H1 (cell line): ENCODE data around the gene SMIM28. TPM values are rescaled to one million over a fixed set of nuclear protein-coding genes. Genes with fewer than 3 reads are reported as not detected.

Source experiments
- CTCF ChIA-PET: fragments of 300-600 bp; sonication (Branson Sonifier 250); formaldehyde crosslinking; loops from one replicate; lab custom pipeline; 2021; ENCODE audit not compliant: partially characterized antibody; lab: Charles Lee
- POLR2A ChIA-PET: fragments of 300-600 bp; sonication (Branson Sonifier 250); formaldehyde crosslinking; loops from one replicate; lab custom pipeline; 2021; ENCODE audit warnings: inconsistent platforms; ENCODE audit not compliant: partially characterized antibody; lab: Charles Lee
- DNase-seq, 2 experiments: peaks; one replicate each; pipeline versions ENCODE4 v3.0.0 to v3.0.0-alpha.2; 2010 to 2022; ENCODE audit warnings: low spot score in 2 of 2, low read depth in 1 of 2, mixed read lengths in 1 of 2
- FAIRE-seq: peaks from 2 replicates; lab custom pipeline; 2011; peaks lifted over from hg19 to GRCh38; lab: Jason Lieb, UNC
- H2AFZ ChIP-seq: 2 replicates; pipeline ENCODE4 v1.8.1; 2012; ENCODE audit warnings: low read length, inconsistent platforms
- H2AK5ac ChIP-seq: 2 replicates; pipeline ENCODE4 v1.6.1; 2013; ENCODE audit warnings: low read depth, low read length
- H2BK120ac ChIP-seq: replicated peaks from 2 replicates; pipeline ENCODE3; 2013; ENCODE audit warnings: low read depth, low read length, inconsistent platforms
- H2BK12ac ChIP-seq: 2 replicates; pipeline ENCODE4 v1.6.1; 2013; ENCODE audit warnings: low read depth, low read length
- H2BK15ac ChIP-seq: 2 replicates; pipeline ENCODE4 v1.6.1; 2013; ENCODE audit warnings: low read length
- H2BK20ac ChIP-seq: 2 replicates; pipeline ENCODE4 v1.6.1; 2013; ENCODE audit warnings: low read length
- H2BK5ac ChIP-seq: 2 replicates; pipeline ENCODE4 v1.6.1; 2013; ENCODE audit warnings: low read depth, low read length
- H3K14ac ChIP-seq: 2 replicates; pipeline ENCODE4 v1.6.1; 2013; ENCODE audit warnings: inconsistent platforms; ENCODE audit not compliant: insufficient read length
- H3K18ac ChIP-seq: 2 replicates; pipeline ENCODE4 v1.6.1; 2013; ENCODE audit warnings: low read length; ENCODE audit errors: extremely low read depth
- H3K23ac ChIP-seq: 2 replicates; pipeline ENCODE4 v1.6.1; 2013; ENCODE audit warnings: inconsistent platforms; ENCODE audit not compliant: insufficient read length
- H3K23me2 ChIP-seq: 2 replicates; pipeline ENCODE4 v1.6.1; 2013; ENCODE audit warnings: low read depth, low read length
- H3K27ac ChIP-seq: 2 replicates; pipeline ENCODE4 v1.6.1; 2011; ENCODE audit warnings: low read depth, low read length, inconsistent platforms
- H3K27me3 ChIP-seq, 4 experiments: replicated peaks in 1 of 4; 1 replicate in 1 of 4; 2 replicates in 3 of 4; pipeline versions ENCODE4 v1.6.1 to v1.8.1; 2011 to 2013; ENCODE audit warnings: low read length in 3 of 4, mild to moderate bottlenecking in 3 of 4, inconsistent platforms in 2 of 4, mixed read lengths in 2 of 4, moderate library complexity in 1 of 4; ENCODE audit not compliant: control insufficient read depth in 3 of 4, insufficient read depth in 3 of 4; ENCODE audit errors: extremely low read depth in 1 of 4
- H3K36me3 ChIP-seq, 4 experiments: 2 replicates each; pipeline versions ENCODE4 v1.6.1 to v1.8.1; 2011 to 2013; ENCODE audit warnings: mild to moderate bottlenecking in 4 of 4, low read length in 3 of 4, moderate library complexity in 2 of 4, control low read depth in 1 of 4, inconsistent platforms in 1 of 4; ENCODE audit not compliant: insufficient read depth in 4 of 4, control insufficient read depth in 2 of 4
- H3K4ac ChIP-seq: replicated peaks from 2 replicates; pipeline ENCODE3; 2013; ENCODE audit warnings: low read length, low read depth, mixed read lengths, inconsistent platforms; ENCODE audit not compliant: insufficient read length
- H3K4me1 ChIP-seq, 4 experiments: replicated peaks in 1 of 4; 1 replicate in 1 of 4; 2 replicates in 3 of 4; pipeline versions ENCODE4 v1.6.1 to v1.8.1; 2011 to 2013; ENCODE audit warnings: low read length in 3 of 4, inconsistent platforms in 2 of 4, mixed read lengths in 1 of 4; ENCODE audit not compliant: insufficient read depth in 4 of 4, control insufficient read depth in 3 of 4
- H3K4me2 ChIP-seq, 2 experiments: 2 replicates each; pipeline versions ENCODE4 v1.6.1 to v1.8.1; 2011 to 2013; ENCODE audit warnings: low read depth in 2 of 2, low read length in 2 of 2, control low read depth in 1 of 2, inconsistent platforms in 1 of 2, mild to moderate bottlenecking in 1 of 2; ENCODE audit not compliant: insufficient read depth in 1 of 2
- H3K4me3 ChIP-seq, 4 experiments: fragments of 200-600, 300-600 bp in 1 of 4; sonication (generic), shearing (Covaris generic), sonication (Bioruptor Twin) in 1 of 4; 2 replicates each; pipeline versions ENCODE4 v1.5.1 to v1.8.1; 2011 to 2016; ENCODE audit warnings: low read length in 4 of 4, low read depth in 3 of 4, control low read depth in 2 of 4, inconsistent platforms in 2 of 4, mild to moderate bottlenecking in 2 of 4, mixed read lengths in 1 of 4, moderate library complexity in 1 of 4; ENCODE audit not compliant: insufficient read depth in 2 of 4; ENCODE audit errors: extremely low read depth in 1 of 4
- H3K56ac ChIP-seq: replicated peaks from 2 replicates; pipeline ENCODE3; 2013; ENCODE audit warnings: low read depth, mild to moderate bottlenecking, mixed read lengths, low read length, inconsistent platforms; ENCODE audit not compliant: insufficient read length
- H3K79me1 ChIP-seq: 2 replicates; pipeline ENCODE4 v1.6.1; 2013; ENCODE audit warnings: low read depth, low read length, control low read depth
- H3K79me2 ChIP-seq, 2 experiments: 2 replicates each; pipeline versions ENCODE4 v1.6.1 to v1.8.1; 2012 to 2013; ENCODE audit warnings: low read length in 2 of 2, mild to moderate bottlenecking in 2 of 2, inconsistent platforms in 1 of 2; ENCODE audit not compliant: insufficient read depth in 2 of 2, control insufficient read depth in 1 of 2
- H3K9ac ChIP-seq, 4 experiments: replicated peaks in 1 of 4; 1 replicate in 1 of 4; 2 replicates in 3 of 4; pipeline versions ENCODE4 v1.6.1 to v1.8.1; 2011 to 2013; ENCODE audit warnings: low read depth in 3 of 4, low read length in 3 of 4, control low read depth in 2 of 4, mild to moderate bottlenecking in 2 of 4, moderate library complexity in 2 of 4, inconsistent platforms in 1 of 4; ENCODE audit errors: extremely low read depth in 1 of 4
- H3K9me3 ChIP-seq, 2 experiments: 2 replicates each; pipeline versions ENCODE4 v1.6.1 to v1.8.1; 2012 to 2013; ENCODE audit warnings: mild to moderate bottlenecking in 2 of 2, moderate library complexity in 2 of 2, control low read depth in 1 of 2, inconsistent platforms in 1 of 2, low read depth in 1 of 2, low read length in 1 of 2, mixed read lengths in 1 of 2; ENCODE audit not compliant: insufficient read depth in 2 of 2
- H4K20me1 ChIP-seq, 2 experiments: replicated peaks in 1 of 2; 2 replicates each; pipeline versions ENCODE3 to v1.8.1; 2011 to 2013; ENCODE audit warnings: inconsistent platforms in 2 of 2, low read length in 2 of 2, mild to moderate bottlenecking in 1 of 2; ENCODE audit not compliant: insufficient read depth in 2 of 2, control insufficient read depth in 1 of 2
- H4K5ac ChIP-seq: 2 replicates; pipeline ENCODE4 v1.6.1; 2013; ENCODE audit warnings: low read length, low read depth, mixed read lengths, inconsistent platforms; ENCODE audit not compliant: insufficient read length
- H4K8ac ChIP-seq: 2 replicates; pipeline ENCODE4 v1.8.0; 2013; ENCODE audit warnings: mild to moderate bottlenecking, moderate library complexity, low read length, inconsistent platforms; ENCODE audit not compliant: insufficient read depth; ENCODE audit errors: extremely low read depth
- H4K91ac ChIP-seq: replicated peaks from 2 replicates; pipeline ENCODE3; 2013; ENCODE audit warnings: low read length, mixed read lengths, inconsistent platforms; ENCODE audit not compliant: insufficient read length
- BACH1 ChIP-seq: IDR thresholded peaks from 2 replicates; pipeline ENCODE4 v1.6.1; 2012; ENCODE audit warnings: low read length, improper control_type of control experiment
- CHD2 ChIP-seq: IDR thresholded peaks from 2 replicates; pipeline ENCODE4 v1.6.1; 2012; ENCODE audit warnings: low read length, improper control_type of control experiment
- CREB1 ChIP-seq: IDR thresholded peaks from 2 replicates; pipeline ENCODE4 v1.6.1; 2012; ENCODE audit warnings: inconsistent platforms
- FOSL1 ChIP-seq: IDR thresholded peaks from 2 replicates; pipeline ENCODE4 v1.6.1; 2011; ENCODE audit warnings: mild to moderate bottlenecking, low read depth, low read length, moderate library complexity; ENCODE audit not compliant: insufficient read depth
- JUN ChIP-seq: IDR thresholded peaks from 2 replicates; pipeline ENCODE4 v1.6.1; 2011; ENCODE audit warnings: low read depth, mild to moderate bottlenecking, improper control_type of control experiment, low read length
- MAFK ChIP-seq: IDR thresholded peaks from 2 replicates; pipeline ENCODE4 v1.6.1; 2012; ENCODE audit warnings: low read depth, mild to moderate bottlenecking, improper control_type of control experiment, low read length
- PHF8 ChIP-seq: fragments of 200-600 bp; sonication (generic); conservative IDR thresholded peaks from 2 replicates; pipeline ENCODE4 v1.7.1; 2012; ENCODE audit warnings: low read depth, mild to moderate bottlenecking, inconsistent platforms, low read length, moderate library complexity
- RFX5 ChIP-seq: IDR thresholded peaks from 2 replicates; pipeline ENCODE4 v1.6.1; 2011; ENCODE audit warnings: low read depth, low read length, improper control_type of control experiment, borderline replicate concordance
- WGBS, 2 experiments: shearing (Covaris generic) in 1 of 2; methylation state at CpG; one replicate each; pipeline versions ENCODE4 v1.1.6 to v1.1.7; 2013 to 2015; ENCODE audit warnings: low lambda C conversion rate in 2 of 2, mixed read lengths in 2 of 2, inconsistent platforms in 1 of 2, low coverage in 1 of 2, missing lambda C conversion rate in 1 of 2; ENCODE audit not compliant: insufficient replicate concordance in 2 of 2, insufficient coverage in 1 of 2, insufficient read length in 1 of 2; ENCODE audit errors: extremely low coverage in 1 of 2, missing lambda C conversion rate in 1 of 2; 5-methylcytosine and 5-hydroxymethylcytosine counted together
- polyA plus RNA-seq, 7 experiments: library from polyadenylated mRNA; depleted of rRNA in 3 of 7; stranded (reverse) in 5 of 7; unstranded in 2 of 7; fragments of >200 nt in 5 of 7; fragments of 200-250 nt in 2 of 7; gene quantifications; 1 replicate in 5 of 7; 2 replicates in 1 of 7; 4 replicates in 1 of 7; pipeline versions ENCODE4 v1.2.1 to v1.2.3, GENCODE V29; 2011 to 2013; ENCODE audit warnings: missing spikeins in 2 of 7, mixed read lengths in 2 of 7
- total RNA-seq: library from RNA; stranded (reverse); fragmentation: NEBNext Ultra II Directional; extraction: Animal tissue kit (Norgen Biotek cat#: 25700); gene quantifications from 2 replicates; pipeline ENCODE4 v1.2.1, GENCODE V29; 2021
- TF ChIP-seq, protein P1 (sequence below): IDR thresholded peaks from 2 replicates; pipeline ENCODE4 v1.6.1; 2011; ENCODE audit warnings: low read depth, mild to moderate bottlenecking, low read length; ENCODE audit not compliant: insufficient read depth

SMIM28 gene
- total and polyA plus RNA-seq, 2 of the 8 experiments (the other 6 are each of a cell fraction or from before 2014, with no cell fraction given) = not detected

DNA sequence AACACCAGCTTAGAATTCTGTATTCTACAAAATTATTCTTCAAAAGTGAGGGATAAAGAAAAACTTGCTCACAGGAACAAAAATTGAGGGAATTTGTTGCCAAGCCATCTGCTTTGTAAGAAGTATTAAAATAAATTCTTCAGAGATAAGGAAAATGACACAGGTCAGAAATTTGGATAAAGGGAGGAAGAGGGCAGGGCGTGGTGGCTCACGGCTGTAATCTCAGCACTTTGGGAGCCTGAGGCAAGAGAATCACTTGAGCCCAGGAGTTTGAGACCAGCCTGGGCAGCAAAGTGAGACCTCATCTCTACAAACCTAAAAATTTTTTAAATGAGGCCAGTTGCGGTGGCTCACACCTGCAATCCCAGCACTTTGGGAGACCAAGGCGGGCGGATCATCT, 11.8 kb downstream of the SMIM28 start:
- Histone ChIP-seq H3K36me3 (no peaks in the 10 kb centered on the region), H4K20me1 (no peaks in the 10 kb centered on the region), H2BK5ac (no peak overlapping the region), H3K9me3 (no peaks in the 10 kb centered on the region), H3K27ac (no peak overlapping the region), H3K27me3 (no peaks in the 10 kb centered on the region), H3K4me1 (peaks cover 0 to 4% (median 1%) of the 10 kb centered on the region in 4 experiments; a peak in 3 of 7 replicates), H3K18ac (no peak overlapping the region), H2BK15ac (no peak overlapping the region), H3K23ac (no peak overlapping the region), H4K8ac (no peak overlapping the region), H3K14ac (no peak overlapping the region), H3K23me2 (no peaks in the 10 kb centered on the region), H2AK5ac (no peak overlapping the region), H2AFZ (no peak overlapping the region), H2BK120ac (no peak overlapping the region), H3K4me2 (no peak overlapping the region), H3K4me3 (no peak overlapping the region), H3K79me1 (no peaks in the 10 kb centered on the region), H3K56ac (no peak overlapping the region), H3K4ac (no peak overlapping the region), H3K79me2 (no peaks in the 10 kb centered on the region), H2BK20ac (no peak overlapping the region), H4K5ac (no peak overlapping the region), H3K9ac (no peak overlapping the region), H4K91ac (no peak overlapping the region), H2BK12ac (no peak overlapping the region)
- TF ChIP-seq JUN (no peak), PHF8 (no peak), FOSL1 (no peak), MAFK (no peak), CHD2 (no peak), RFX5 (no peak), CREB1 (no peak), BACH1 (no peak)
- TF ChIP-seq, protein P1, sequence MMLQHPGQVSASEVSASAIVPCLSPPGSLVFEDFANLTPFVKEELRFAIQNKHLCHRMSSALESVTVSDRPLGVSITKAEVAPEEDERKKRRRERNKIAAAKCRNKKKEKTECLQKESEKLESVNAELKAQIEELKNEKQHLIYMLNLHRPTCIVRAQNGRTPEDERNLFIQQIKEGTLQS = no peak
- WGBS, 2 experiments = 92% methylated on average over 5 of the region's 5 CpGs; no CpG with 5 or more reads in 1 of the 2 experiments
- DNase-seq = no peak
- CTCF ChIA-PET = interaction anchor here (0.9 kb wide), 1 partner anchor 17 kb away, joined by 3 read pairs; no protein-coding TSS in a partner anchor
- POLR2A ChIA-PET = no interaction called here
- FAIRE-seq = no peak
